IMR-90 (cell line): ENCODE measurements around the gene CRTAC1. TPM values are rescaled to one million over a fixed set of nuclear protein-coding genes. Genes with fewer than 3 reads are reported as not detected.

ENCODE experiments used
- ATAC-seq: fragments of 200-7000 bp; cut with Tn5 transposase; 2 replicates; pipeline ENCODE4 v1.9.1; 2020; ENCODE audit warnings: low read depth, mild to moderate bottlenecking, moderate library complexity
- BruUV-seq: library from RNA; stranded (reverse); fragments of 400-500 nt; replicated peaks from 2 replicates; lab custom pipeline; 2021; lab: Mats Ljungman, UMichigan
- CTCF ChIA-PET: fragments of 300-600 bp; formaldehyde crosslinking; extraction: SDS; loops from one replicate; lab custom pipeline; 2021; ENCODE audit warnings: antibody characterized with exemption; lab: Yijun Ruan, JAX
- POLR2A ChIA-PET: fragments of 300-600 bp; sonication (Branson Sonifier 250); formaldehyde crosslinking; loops from one replicate; lab custom pipeline; 2022; ENCODE audit warnings: antibody characterized with exemption; ENCODE audit not compliant: unreplicated experiment; lab: Charles Lee
- DNase-seq: peaks from one replicate; pipeline ENCODE4 v3.0.0; 2013
- H2AFZ ChIP-seq: replicated peaks from 2 replicates; pipeline ENCODE3; 2013; ENCODE audit warnings: low read length, mild to moderate bottlenecking; ENCODE audit not compliant: poor library complexity
- H2AK5ac ChIP-seq: 2 replicates; pipeline ENCODE4 v1.6.1; 2013; ENCODE audit warnings: low read depth, low read length, inconsistent platforms
- H2AK9ac ChIP-seq: replicated peaks from 2 replicates; pipeline ENCODE3; 2013; ENCODE audit warnings: mild to moderate bottlenecking, low read depth, low read length, moderate library complexity; ENCODE audit not compliant: poor library complexity
- H2BK120ac ChIP-seq: 2 replicates; pipeline ENCODE4 v1.6.1; 2013; ENCODE audit warnings: low read depth, low read length, inconsistent platforms
- H2BK15ac ChIP-seq: 3 replicates; pipeline ENCODE4 v1.6.1; 2013; ENCODE audit warnings: low read depth, low read length, inconsistent platforms
- H2BK20ac ChIP-seq: 2 replicates; pipeline ENCODE4 v1.6.1; 2013; ENCODE audit warnings: low read depth, mild to moderate bottlenecking, inconsistent platforms, low read length, moderate library complexity
- H2BK5ac ChIP-seq: 2 replicates; pipeline ENCODE4 v1.6.1; 2013; ENCODE audit warnings: mild to moderate bottlenecking, low read depth, low read length, inconsistent platforms; ENCODE audit not compliant: poor library complexity, severe bottlenecking
- H3K14ac ChIP-seq: replicated peaks from 2 replicates; pipeline ENCODE4 v1.6.1; 2013; ENCODE audit warnings: low read depth, low read length, inconsistent platforms
- H3K18ac ChIP-seq: 2 replicates; pipeline ENCODE4 v1.6.1; 2013; ENCODE audit warnings: low read depth, low read length, control low read depth
- H3K23ac ChIP-seq: 2 replicates; pipeline ENCODE4 v1.6.1; 2013; ENCODE audit warnings: low read depth, low read length, inconsistent platforms
- H3K27ac ChIP-seq: 2 replicates; pipeline ENCODE4 v1.5.1; 2013; ENCODE audit warnings: mild to moderate bottlenecking, control low read depth, low read length; ENCODE audit not compliant: insufficient read depth
- H3K27me3 ChIP-seq: 2 replicates; pipeline ENCODE4 v1.6.1; 2013; ENCODE audit warnings: low read length; ENCODE audit not compliant: control insufficient read depth, insufficient read depth
- H3K36me3 ChIP-seq: 2 replicates; pipeline ENCODE4 v1.6.1; 2013; ENCODE audit warnings: low read length, mixed read lengths; ENCODE audit not compliant: control insufficient read depth, insufficient read depth
- H3K4ac ChIP-seq: 2 replicates; pipeline ENCODE4 v1.6.1; 2013; ENCODE audit warnings: low read depth, low read length, inconsistent platforms
- H3K4me1 ChIP-seq: 2 replicates; pipeline ENCODE4 v1.6.1; 2013; ENCODE audit warnings: low read length, mixed read lengths; ENCODE audit not compliant: control insufficient read depth, insufficient read depth
- H3K4me2 ChIP-seq: 2 replicates; pipeline ENCODE4 v1.6.1; 2013; ENCODE audit warnings: low read depth, mild to moderate bottlenecking, control low read depth, low read length, moderate library complexity
- H3K4me3 ChIP-seq: 2 replicates; pipeline ENCODE4 v1.5.1; 2013; ENCODE audit warnings: low read depth, mild to moderate bottlenecking, control low read depth, low read length, moderate library complexity; ENCODE audit not compliant: insufficient read depth
- H3K56ac ChIP-seq: 2 replicates; pipeline ENCODE4 v1.6.1; 2013; ENCODE audit warnings: low read length, inconsistent platforms; ENCODE audit not compliant: insufficient read depth; ENCODE audit errors: extremely low read depth
- H3K79me1 ChIP-seq, 2 experiments: 2 replicates each; pipeline ENCODE4 v1.6.1; 2013; ENCODE audit warnings: low read length in 2 of 2, inconsistent platforms in 1 of 2, low read depth in 1 of 2
- H3K9ac ChIP-seq: 2 replicates; pipeline ENCODE4 v1.6.1; 2013; ENCODE audit warnings: low read depth, low read length, control low read depth
- H3K9me1 ChIP-seq: 2 replicates; pipeline ENCODE4 v1.6.1; 2013; ENCODE audit warnings: low read length, inconsistent platforms; ENCODE audit not compliant: insufficient read depth
- H3K9me3 ChIP-seq: 2 replicates; pipeline ENCODE4 v1.6.1; 2013; ENCODE audit warnings: low read length; ENCODE audit not compliant: control insufficient read depth, insufficient read depth
- H4K20me1 ChIP-seq: 2 replicates; pipeline ENCODE4 v1.6.1; 2013; ENCODE audit warnings: low read length, inconsistent platforms; ENCODE audit not compliant: insufficient read depth
- H4K5ac ChIP-seq: 2 replicates; pipeline ENCODE4 v1.6.1; 2013; ENCODE audit warnings: mild to moderate bottlenecking, low read depth, low read length, control low read depth
- H4K8ac ChIP-seq, 2 experiments: 2 replicates each; pipeline ENCODE4 v1.6.1; 2013; ENCODE audit warnings: low read depth in 2 of 2, low read length in 2 of 2, control low read depth in 1 of 2, inconsistent platforms in 1 of 2
- H4K91ac ChIP-seq: 2 replicates; pipeline ENCODE4 v1.6.1; 2013; ENCODE audit warnings: low read depth, low read length, inconsistent platforms; ENCODE audit not compliant: insufficient read depth
- POLR2A ChIP-seq: IDR thresholded peaks from 2 replicates; pipeline ENCODE4 v1.6.1; 2012; ENCODE audit warnings: mild to moderate bottlenecking, low read depth, low read length
- RAD21 ChIP-seq: IDR thresholded peaks from 2 replicates; pipeline ENCODE4 v1.6.1; 2012; ENCODE audit warnings: low read length, improper control_type of control experiment
- SMC3 ChIP-seq: fragments of 150-350 bp; IDR thresholded peaks from 2 replicates; pipeline ENCODE4 v1.6.1; 2016; ENCODE audit warnings: low read depth, mild to moderate bottlenecking, antibody characterized with exemption, low read length, moderate library complexity
- WGBS, 2 experiments: methylation state at CpG; one replicate each; pipeline versions ENCODE4 v1.1.5 to v1.1.7; 2013; ENCODE audit warnings: missing lambda C conversion rate in 2 of 2; ENCODE audit not compliant: insufficient read length in 1 of 2; ENCODE audit errors: extremely low coverage in 2 of 2; 5-methylcytosine and 5-hydroxymethylcytosine counted together
- dilution Hi-C: fragments of 300-500 bp; cut with HindIII; formaldehyde crosslinking; loops from one replicate; pipeline ENCODE4 v1.14.3; 2018; ENCODE audit warnings: low sequenced_read_pairs; ENCODE audit not compliant: unreplicated experiment
- in situ Hi-C: fragments of 300-500 bp; cut with MboI; formaldehyde crosslinking; loops from 3 replicates; pipeline ENCODE4 v1.14.3; 2019; ENCODE audit warnings: low sequenced_read_pairs, inconsistent platforms, mixed read lengths
- intact Hi-C: fragments of 100-400 bp; cut with micrococcal nuclease; formaldehyde crosslinking; loops from 2 replicates; pipeline ENCODE4 v1.10.0; 2022
- polyA plus RNA-seq, 3 experiments: library from polyadenylated mRNA; depleted of rRNA; stranded (reverse); fragments of >200 nt; gene quantifications; 2 replicates each; pipeline ENCODE4 v1.2.3, GENCODE V29; 2012; ENCODE audit warnings: low replicate concordance in 1 of 3
- total RNA-seq: library from RNA; depleted of rRNA; stranded (reverse); fragments of >200 nt; gene quantifications from 2 replicates; pipeline ENCODE4 v1.2.3, GENCODE V29; 2012
- TF ChIP-seq, protein P1 (sequence below): fragments of 150-350 bp; IDR thresholded peaks from 2 replicates; pipeline ENCODE4 v1.6.1; 2016; ENCODE audit warnings: low read depth, mild to moderate bottlenecking, low read length, moderate library complexity, borderline replicate concordance
- TF ChIP-seq, protein P2 (sequence below): fragments of 150-350 bp; IDR thresholded peaks from 2 replicates; pipeline ENCODE4 v1.6.1; 2017; ENCODE audit warnings: mild to moderate bottlenecking, antibody characterized with exemption, low read length, low read depth

Gene CRTAC1
- total and polyA plus RNA-seq, 2 of the 4 experiments (the other 2 are of a cell fraction) = not detected

DNA sequence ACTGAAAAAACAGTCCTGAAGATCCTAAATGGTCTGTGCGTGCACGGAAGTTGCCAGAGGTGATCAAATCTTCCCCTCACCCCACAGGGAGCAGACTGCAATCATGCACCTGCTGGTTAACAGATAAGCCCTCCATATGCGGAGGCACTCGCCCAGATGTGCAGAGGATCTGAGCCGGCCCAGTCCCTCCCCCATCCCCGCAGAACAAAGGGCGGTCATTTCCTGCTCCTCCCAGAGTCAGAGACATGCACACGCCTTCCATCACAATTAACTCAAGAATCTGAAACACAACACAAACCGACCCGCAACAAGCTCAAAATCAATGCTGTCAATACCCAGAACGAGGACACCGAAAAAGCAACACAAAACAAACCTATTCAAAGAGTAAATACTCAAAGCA lies 24.2 kb downstream of the CRTAC1 start:
- no TSS peak for BruUV-seq
- CTCF ChIA-PET = no interaction called here
- dilution Hi-C loops = no loop called here

More for the DNA sequence above, 24.2 kb downstream of the CRTAC1 start:
- Histone ChIP-seq H3K27ac (no peak overlapping the region), H2BK15ac (no peak overlapping the region), H3K56ac (no peak overlapping the region), H2AFZ (no peak overlapping the region), H3K4me3 (no peak overlapping the region), H2BK20ac (no peak overlapping the region), H2BK5ac (no peak overlapping the region), H3K36me3 (no peaks in the 10 kb centered on the region), H3K18ac (no peak overlapping the region), H3K79me1 (no peaks in the 10 kb centered on the region), H2AK5ac (no peak overlapping the region), H3K9me3 (no peaks in the 10 kb centered on the region), H3K4ac (no peak overlapping the region), H3K27me3 (peaks cover 2% of the 10 kb centered on the region; the same call in 1 of the 2 replicates), H4K5ac (no peak overlapping the region), H4K20me1 (no peaks in the 10 kb centered on the region), H2BK120ac (no peak overlapping the region), H3K9me1 (no peaks in the 10 kb centered on the region), H3K4me1 (no peaks in the 10 kb centered on the region), H4K8ac (no peak overlapping the region), H3K4me2 (no peak overlapping the region), H2AK9ac (no peak overlapping the region), H3K9ac (no peak overlapping the region), H3K23ac (no peak overlapping the region), H4K91ac (no peak overlapping the region), H3K14ac (no peak overlapping the region)
- ATAC-seq = no peak
- intact Hi-C loops (no loop called here), in situ Hi-C loops (no loop called here)
- WGBS, 2 experiments = 2% methylated on average over 9 of the region's 12 CpGs; no CpG with 5 or more reads in 1 of the 2 experiments
- TF ChIP-seq, protein P1, sequence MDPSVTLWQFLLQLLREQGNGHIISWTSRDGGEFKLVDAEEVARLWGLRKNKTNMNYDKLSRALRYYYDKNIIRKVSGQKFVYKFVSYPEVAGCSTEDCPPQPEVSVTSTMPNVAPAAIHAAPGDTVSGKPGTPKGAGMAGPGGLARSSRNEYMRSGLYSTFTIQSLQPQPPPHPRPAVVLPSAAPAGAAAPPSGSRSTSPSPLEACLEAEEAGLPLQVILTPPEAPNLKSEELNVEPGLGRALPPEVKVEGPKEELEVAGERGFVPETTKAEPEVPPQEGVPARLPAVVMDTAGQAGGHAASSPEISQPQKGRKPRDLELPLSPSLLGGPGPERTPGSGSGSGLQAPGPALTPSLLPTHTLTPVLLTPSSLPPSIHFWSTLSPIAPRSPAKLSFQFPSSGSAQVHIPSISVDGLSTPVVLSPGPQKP = no peak
- TF ChIP-seq, protein P2, sequence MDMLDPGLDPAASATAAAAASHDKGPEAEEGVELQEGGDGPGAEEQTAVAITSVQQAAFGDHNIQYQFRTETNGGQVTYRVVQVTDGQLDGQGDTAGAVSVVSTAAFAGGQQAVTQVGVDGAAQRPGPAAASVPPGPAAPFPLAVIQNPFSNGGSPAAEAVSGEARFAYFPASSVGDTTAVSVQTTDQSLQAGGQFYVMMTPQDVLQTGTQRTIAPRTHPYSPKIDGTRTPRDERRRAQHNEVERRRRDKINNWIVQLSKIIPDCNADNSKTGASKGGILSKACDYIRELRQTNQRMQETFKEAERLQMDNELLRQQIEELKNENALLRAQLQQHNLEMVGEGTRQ = no peak
- TF ChIP-seq POLR2A (no peak), SMC3 (no peak), RAD21 (no peak)
- DNase-seq = no peak
- POLR2A ChIA-PET = no interaction called here
